A549 (cell line): Measurements from ENCODE around the gene STYXL1. TPM values are rescaled to one million over a fixed set of nuclear protein-coding genes. Genes with fewer than 3 reads are reported as not detected.
"Not testable (repeated sequence)": the region's sequence is repeated elsewhere in the genome, so short reads cannot be mapped to it uniquely, and the experiment has no call there.

Experiments used
- ATAC-seq, 2 experiments: fragments of 200-7000 bp in 1 of 2; fragments of >200 bp in 1 of 2; cut with Nextera tagmentation in 1 of 2; cut with Tn5 transposase in 1 of 2; 3 replicates each; pipeline versions ENCODE4 v1.8.0 to v1.9.1; 2018 to 2020; ENCODE audit warnings: mild to moderate bottlenecking in 1 of 2, moderate library complexity in 1 of 2
- CTCF ChIA-PET: fragments of 300-600 bp; sonication (Branson Sonifier 250); formaldehyde crosslinking; extraction: SDS; loops from one replicate; lab custom pipeline; 2021; ENCODE audit warnings: antibody characterized with exemption, inconsistent platforms; lab: Yijun Ruan, JAX
- POLR2A ChIA-PET: fragments of 350-600 bp; formaldehyde crosslinking; extraction: SDS; loops from one replicate; lab custom pipeline; 2021; ENCODE audit warnings: antibody characterized with exemption, inconsistent platforms; lab: Yijun Ruan, JAX
- DNase-seq, 2 experiments: peaks; one replicate each; pipeline versions ENCODE4 v3.0.0 to v3.0.0-alpha.2; 2011 to 2016; ENCODE audit warnings: low read depth in 1 of 2, low spot score in 1 of 2
- FAIRE-seq: peaks from 2 replicates; lab custom pipeline; 2011; peaks lifted over from hg19 to GRCh38; lab: Jason Lieb, UNC
- H3K27ac ChIP-seq, 2 experiments: fragments of >200 bp; sonication (Bioruptor Twin); formaldehyde crosslinking; 3 replicates each; pipeline ENCODE4 v1.5.1; 2016 to 2017
- H3K4me1 ChIP-seq: fragments of >200 bp; sonication (Bioruptor Twin); formaldehyde crosslinking; 3 replicates; pipeline ENCODE4 v1.6.1; 2016
- H3K4me2 ChIP-seq: fragments of >200 bp; sonication (Bioruptor Twin); formaldehyde crosslinking; 3 replicates; pipeline ENCODE4 v1.6.1; 2016
- H3K4me3 ChIP-seq: fragments of >200 bp; sonication (Bioruptor Twin); formaldehyde crosslinking; 3 replicates; pipeline ENCODE4 v1.5.1; 2016
- H3K9me3 ChIP-seq: fragments of >200 bp; sonication (Bioruptor Twin); formaldehyde crosslinking; 3 replicates; pipeline ENCODE4 v1.6.1; 2016
- CHD4 ChIP-seq: fragments of 200-600 bp; sonication (generic); IDR thresholded peaks from 2 replicates; pipeline ENCODE4 v1.6.1; 2016; ENCODE audit warnings: antibody characterized with exemption, mild to moderate bottlenecking, borderline replicate concordance
- E2F6 ChIP-seq: IDR thresholded peaks from 2 replicates; pipeline ENCODE4 v1.6.1; 2012; ENCODE audit warnings: low read depth, borderline replicate concordance
- ELK1 ChIP-seq: fragments of 150-350 bp; IDR thresholded peaks from 2 replicates; pipeline ENCODE4 v1.6.1; 2014; ENCODE audit warnings: low read depth, mild to moderate bottlenecking, low read length
- ESRRA ChIP-seq: fragments of 150-350 bp; IDR thresholded peaks from 2 replicates; pipeline ENCODE4 v1.6.1; 2014; ENCODE audit warnings: mild to moderate bottlenecking, low read length, borderline replicate concordance
- GATA3 ChIP-seq: IDR thresholded peaks from 2 replicates; pipeline ENCODE4 v1.6.1; 2012; ENCODE audit warnings: borderline replicate concordance
- HOXA7 ChIP-seq: fragments of 250-450 bp; sonication (Bioruptor Pico); IDR thresholded peaks from 2 replicates; pipeline ENCODE4 v1.5.0; 2020; ENCODE audit warnings: mild to moderate bottlenecking, moderate library complexity
- HOXB13 ChIP-seq: fragments of 250-450 bp; sonication (Bioruptor Pico); IDR thresholded peaks from 2 replicates; pipeline ENCODE4 v1.5.0; 2020; ENCODE audit warnings: low read depth, mild to moderate bottlenecking, moderate library complexity
- HOXB5 ChIP-seq: fragments of 250-450 bp; sonication (Bioruptor Pico); IDR thresholded peaks from 2 replicates; pipeline ENCODE4 v1.5.0; 2020; ENCODE audit warnings: mild to moderate bottlenecking, moderate library complexity
- JUN ChIP-seq, 2 experiments: fragments of >200 bp; sonication (Bioruptor Twin); formaldehyde crosslinking; IDR thresholded peaks; 2 replicates in 1 of 2; 3 replicates in 1 of 2; pipeline ENCODE4 v1.6.1; 2016 to 2017
- MAFK ChIP-seq: fragments of 450-650 bp; IDR thresholded peaks from 2 replicates; pipeline ENCODE4 v1.6.1; 2014; ENCODE audit not compliant: partially characterized antibody
- MAX ChIP-seq: IDR thresholded peaks from 2 replicates; pipeline ENCODE4 v1.6.1; 2012
- MAZ ChIP-seq: fragments of 150-350 bp; IDR thresholded peaks from 2 replicates; pipeline ENCODE4 v1.6.1; 2014; ENCODE audit warnings: antibody characterized with exemption, low read depth, low read length, borderline replicate concordance
- NFE2L2 ChIP-seq: fragments of 150-350 bp; conservative IDR thresholded peaks from 2 replicates; pipeline ENCODE4 v1.6.1; 2014; ENCODE audit warnings: low read length
- NPAS2 ChIP-seq: fragments of 250-450 bp; sonication (Bioruptor Pico); IDR thresholded peaks from 2 replicates; pipeline ENCODE4 v1.8.0; 2022; ENCODE audit warnings: mild to moderate bottlenecking, moderate library complexity, borderline replicate concordance
- RAD21 ChIP-seq, 2 experiments: fragments of >200 bp in 1 of 2; sonication (Bioruptor Twin) in 1 of 2; formaldehyde crosslinking in 1 of 2; IDR thresholded peaks in 1 of 2; conservative IDR thresholded peaks in 1 of 2; 2 replicates in 1 of 2; 3 replicates in 1 of 2; pipeline ENCODE4 v1.6.1; 2012 to 2018; ENCODE audit warnings: inconsistent platforms in 1 of 2
- RARB ChIP-seq: fragments of 250-450 bp; sonication (Bioruptor Pico); IDR thresholded peaks from 2 replicates; pipeline ENCODE4 v1.8.0; 2021; ENCODE audit warnings: mild to moderate bottlenecking, moderate library complexity
- RCOR1 ChIP-seq: fragments of 150-350 bp; IDR thresholded peaks from 2 replicates; pipeline ENCODE4 v1.6.1; 2014; ENCODE audit warnings: antibody characterized with exemption, low read length, low read depth
- RNF2 ChIP-seq: fragments of 200-600 bp; sonication (generic); IDR thresholded peaks from 2 replicates; pipeline ENCODE4 v1.6.1; 2016; ENCODE audit warnings: low read depth, mild to moderate bottlenecking, antibody characterized with exemption, moderate library complexity, borderline replicate concordance
- SREBF2 ChIP-seq: fragments of 450-650 bp; IDR thresholded peaks from 2 replicates; pipeline ENCODE4 v1.6.1; 2014; ENCODE audit warnings: mild to moderate bottlenecking, moderate library complexity
- TP53 ChIP-seq: fragments of 250-450 bp; sonication (Bioruptor Pico); IDR thresholded peaks from 2 replicates; pipeline ENCODE4 v1.5.0; 2021; ENCODE audit warnings: mild to moderate bottlenecking, moderate library complexity
- USF2 ChIP-seq: fragments of 450-650 bp; IDR thresholded peaks from 2 replicates; pipeline ENCODE4 v1.6.1; 2014; ENCODE audit warnings: antibody characterized with exemption
- ZFP36 ChIP-seq: fragments of 450-650 bp; IDR thresholded peaks from 2 replicates; pipeline ENCODE4 v1.6.1; 2014; ENCODE audit warnings: borderline replicate concordance; ENCODE audit not compliant: partially characterized antibody
- ZNF302 ChIP-seq: fragments of 250-450 bp; sonication (Bioruptor Pico); IDR thresholded peaks from 2 replicates; pipeline ENCODE4 v1.9.0; 2021; ENCODE audit warnings: inconsistent platforms, mild to moderate bottlenecking, moderate library complexity
- WGBS: methylation state at CpG from one replicate; pipeline ENCODE4 v1.1.6; 2017; ENCODE audit errors: missing lambda C conversion rate; 5-methylcytosine and 5-hydroxymethylcytosine counted together
- polyA plus RNA-seq, 4 experiments: library from polyadenylated mRNA; depleted of rRNA in 3 of 4; stranded (reverse); fragments of >200 nt; fragmentation: RNase III in 1 of 4; extraction: RNeasy Plus Mini Kit Qiagen cat#74134 plus additional on column Dnase treatment in 1 of 4; gene quantifications; 2 replicates in 3 of 4; 3 replicates in 1 of 4; pipeline ENCODE4 v1.2.3, GENCODE V29; 2011 to 2017
- TF ChIP-seq, protein P1 (sequence below): IDR thresholded peaks from 2 replicates; pipeline ENCODE4 v1.6.1; 2012
- TF ChIP-seq, protein P2 (sequence below): fragments of >200 bp; sonication (Bioruptor Twin); formaldehyde crosslinking; IDR thresholded peaks from 3 replicates; pipeline ENCODE4 v1.6.1; 2016

Gene STYXL1
- polyA plus RNA-seq, 2 of the 4 experiments (the other 2 are of a cell fraction), result 36.0 to 76.8 TPM

- H3K4me1 ChIP-seq, result peaks cover 71% of the 10 kb centered on the region
- H3K27ac ChIP-seq, result peak overlapping the region; percentile 75 to 92
- peak overlapping the region; percentile 51 for H3K4me2 ChIP-seq
- POLR2A ChIA-PET, result no interaction called here
- WGBS, result 67% methylated on average over 4 of the region's 4 CpGs
- H3K9me3 ChIP-seq, result no peaks in the 10 kb centered on the region
- ATAC-seq (no peak), DNase-seq (no peak), FAIRE-seq (no peak)
- TF ChIP-seq RNF2 (no peak), USF2 (no peak), GATA3 (no peak), HOXB5 (no peak), TP53 (CRISPR knock-in tag) (no peak), ZNF302 (CRISPR knock-in tag) (no peak), MAFK (no peak), HOXB13 (CRISPR knock-in tag) (no peak), RCOR1 (no peak), RAD21 (conservative IDR thresholded peaks at IDR 0.05 in 1 of 2, IDR thresholded peaks at IDR 0.05 in 1 of 2) (no peak)
- TF ChIP-seq, protein P1, sequence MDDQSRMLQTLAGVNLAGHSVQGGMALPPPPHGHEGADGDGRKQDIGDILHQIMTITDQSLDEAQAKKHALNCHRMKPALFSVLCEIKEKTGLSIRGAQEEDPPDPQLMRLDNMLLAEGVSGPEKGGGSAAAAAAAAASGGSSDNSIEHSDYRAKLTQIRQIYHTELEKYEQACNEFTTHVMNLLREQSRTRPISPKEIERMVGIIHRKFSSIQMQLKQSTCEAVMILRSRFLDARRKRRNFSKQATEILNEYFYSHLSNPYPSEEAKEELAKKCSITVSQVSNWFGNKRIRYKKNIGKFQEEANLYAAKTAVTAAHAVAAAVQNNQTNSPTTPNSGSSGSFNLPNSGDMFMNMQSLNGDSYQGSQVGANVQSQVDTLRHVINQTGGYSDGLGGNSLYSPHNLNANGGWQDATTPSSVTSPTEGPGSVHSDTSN, result no peak
- TF ChIP-seq, protein P2, sequence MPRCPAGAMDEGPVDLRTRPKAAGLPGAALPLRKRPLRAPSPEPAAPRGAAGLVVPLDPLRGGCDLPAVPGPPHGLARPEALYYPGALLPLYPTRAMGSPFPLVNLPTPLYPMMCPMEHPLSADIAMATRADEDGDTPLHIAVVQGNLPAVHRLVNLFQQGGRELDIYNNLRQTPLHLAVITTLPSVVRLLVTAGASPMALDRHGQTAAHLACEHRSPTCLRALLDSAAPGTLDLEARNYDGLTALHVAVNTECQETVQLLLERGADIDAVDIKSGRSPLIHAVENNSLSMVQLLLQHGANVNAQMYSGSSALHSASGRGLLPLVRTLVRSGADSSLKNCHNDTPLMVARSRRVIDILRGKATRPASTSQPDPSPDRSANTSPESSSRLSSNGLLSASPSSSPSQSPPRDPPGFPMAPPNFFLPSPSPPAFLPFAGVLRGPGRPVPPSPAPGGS, result no peak
- no peak overlapping the region for H3K4me3 ChIP-seq
- CTCF ChIA-PET, result interaction anchor here (1.6 to 2.0 kb wide), 2 partner anchors 18 to 22 kb away, joined by 5 to 6 read pairs; no protein-coding TSS in a partner anchor
Measured at GRCh38 chr7:76086070-76086469, 38.3 kb upstream of the STYXL1 start.

GRCh38 chr7:76084115-76084514, 36.3 kb upstream of the STYXL1 start:
- Histone ChIP-seq H3K27ac (peak overlapping the region; percentile 75 to 92), H3K4me2 (peak overlapping the region; percentile 51), H3K4me1 (peaks cover 71% of the 10 kb centered on the region)
- CTCF ChIA-PET, result interaction anchor here (0.7 to 2.1 kb wide), 2 partner anchors 14 to 15 kb away, joined by 5 to 12 read pairs; no protein-coding TSS in a partner anchor
- not testable (repeated sequence) for ATAC-seq, DNase-seq, H3K9me3 ChIP-seq, FAIRE-seq, H3K4me3 ChIP-seq
- POLR2A ChIA-PET, result interaction anchor here (0.7 to 0.8 kb wide), 2 partner anchors 15 to 36 kb away, joined by 5 to 9 read pairs; partner anchors contain the start of genes MDH2 and STYXL1
- WGBS, result 83% methylated on average over 2 of the region's 2 CpGs

GRCh38 chr7:76080204-76080603, 32.4 kb upstream of the STYXL1 start:
- ChIA-PET CTCF (no interaction called here), POLR2A (no interaction called here)
- no peak for FAIRE-seq
- 89% methylated on average over 5 of the region's 5 CpGs for WGBS
- ATAC-seq, result no peak
- Histone ChIP-seq H3K27ac (peak overlapping the region; percentile 23 to 57; a peak in 3 of 6 replicates), H3K9me3 (0 out of 3 replicates have a peak, but pooled peaks cover 1% of the 10 kb centered on the region), H3K4me3 (no peak overlapping the region), H3K4me2 (no peak overlapping the region), H3K4me1 (peaks cover 54% of the 10 kb centered on the region)
- TF ChIP-seq ZFP36 (no peak), NFE2L2 (no peak), CHD4 (no peak), ELK1 (no peak), E2F6 (no peak), NPAS2 (CRISPR knock-in tag) (no peak), SREBF2 (no peak), JUN (IDR thresholded peaks at IDR 0.05) (no peak), RARB (no peak), HOXB5 (no peak), MAZ (no peak), MAX (no peak), ESRRA (no peak), HOXA7 (CRISPR knock-in tag) (no peak)
- TF ChIP-seq, protein P1, result no peak
- DNase-seq, result no peak
